Measurements from ENCODE around the gene RSF1.

GRCh38 chr11:77658213-77659013 lies 162.1 kb downstream of the RSF1 start:
- no peak for TF ChIP-seq POLR2A (IDR thresholded peaks at IDR 0.05; ENCODE audit: low read depth, low read length)
- no peak for TF ChIP-seq TAF1 (IDR thresholded peaks at IDR 0.05; ENCODE audit: low read depth, low read length)
- TF ChIP-seq POLR2AphosphoS5 (IDR thresholded peaks at IDR 0.05; ENCODE audit: low read depth, low read length): no peak
- no peak for TF ChIP-seq SPI1 (IDR thresholded peaks at IDR 0.05; ENCODE audit: low read depth, low read length)
- TF ChIP-seq PAX5 (IDR thresholded peaks at IDR 0.05; ENCODE audit: insufficient read depth, low read length, severe bottlenecking): no peak

All from GM12891 (cell line).